Adrenal gland (tissue), 19 donors: ENCODE data around the gene CD300C. TPM values are rescaled to one million over a fixed set of nuclear protein-coding genes. Genes with fewer than 3 reads are reported as not detected.

Experiments used
- DNase-seq, 7 donors: peaks; one replicate each; pipeline ENCODE4 v3.0.0-alpha.2; 2019 to 2020
- H3K27ac ChIP-seq, 5 donors: fragments of 200-600 bp; sonication (generic) in 4 of 5; 1 replicate in 3 of 5; 2 replicates in 2 of 5; pipeline versions ENCODE4 v1.5.1 to v1.8.0; 2016 to 2020; ENCODE audit warnings: mild to moderate bottlenecking in 1 of 5
- H3K27me3 ChIP-seq: fragments of 200-600 bp; 2 replicates; pipeline ENCODE4 v1.8.0; 2021
- H3K36me3 ChIP-seq, 2 donors: fragments of 200-600 bp; replicated peaks in 1 of 2; 1 replicate in 1 of 2; 2 replicates in 1 of 2; pipeline versions ENCODE4 v1.5.1 to v1.8.0; 2018 to 2022
- H3K4me1 ChIP-seq, 2 donors: fragments of 200-600 bp; replicated peaks in 1 of 2; 1 replicate in 1 of 2; 2 replicates in 1 of 2; pipeline versions ENCODE4 v1.5.1 to v1.8.0; 2018 to 2021
- H3K4me3 ChIP-seq, 4 donors: fragments of 200-600 bp; sonication (generic) in 3 of 4; one replicate each; pipeline ENCODE4 v1.5.1; 2016 to 2018
- H3K9me3 ChIP-seq, 3 donors: fragments of 200-600 bp; sonication (generic) in 1 of 3; replicated peaks in 1 of 3; 1 replicate in 2 of 3; 2 replicates in 1 of 3; pipeline versions ENCODE4 v1.5.1 to v1.8.0; 2016 to 2021
- CTCF ChIP-seq, 6 experiments: fragments of 450-650 bp in 4 of 6; fragments of 200-600 bp in 2 of 6; sonication (generic) in 1 of 6; IDR thresholded peaks; 1 replicate in 5 of 6; 2 replicates in 1 of 6; pipeline versions ENCODE4 v1.5.1 to v1.8.0; 2016 to 2021; ENCODE audit warnings: antibody characterized with exemption in 6 of 6, mild to moderate bottlenecking in 2 of 6, moderate library complexity in 1 of 6
- POLR2A ChIP-seq, 2 donors: fragments of 450-650 bp; IDR thresholded peaks; one replicate each; pipeline ENCODE4 v1.6.1; 2017; ENCODE audit warnings: antibody characterized with exemption in 2 of 2, mild to moderate bottlenecking in 2 of 2, moderate library complexity in 1 of 2
- WGBS, 4 donors: extraction: QIAGEN DNeasy Blood & Tissue Kit in 2 of 4; methylation state at CpG; one replicate each; pipeline versions ENCODE4 v1.1.5 to v1.1.7; 2013 to 2017; 5-methylcytosine and 5-hydroxymethylcytosine counted together
- intact Hi-C, 2 donors: fragments of 100-400 bp; cut with DNase I; formaldehyde crosslinking; loops; one replicate each; pipeline versions ENCODE4 v1.14.1 to v1.15.0; 2022 to 2023
- long read RNA-seq, 10 donors: library from polyadenylated mRNA in 3 of 10; unstranded in 2 of 10; stranded (forward) in 1 of 10; transcript quantifications; one replicate each; pipeline ENCODE4 v2.0.0 and lab custom pipeline, GENCODE V29; 2021 to 2026
- polyA plus RNA-seq, 3 donors: library from polyadenylated mRNA; stranded (reverse); fragments of 200-250 nt in 2 of 3; fragments of 350-450 nt in 1 of 3; fragmentation: Illumina TruSeq in 1 of 3; extraction: RNeasy Lipid Tissue Mini Kit (QIAGEN cat#74804) in 1 of 3; gene quantifications; one replicate each; pipeline ENCODE4 v1.2.3, GENCODE V29; 2013 to 2014
- total RNA-seq, 9 donors: library from RNA; depleted of rRNA in 4 of 9; stranded (reverse); fragments of >200 nt in 4 of 9; fragments of 120-200 nt in 1 of 9; fragmentation: NEBNext Ultra II Directional in 1 of 9; extraction: Animal tissue kit (Norgen Biotek cat#: 25700) in 1 of 9; gene quantifications; one replicate each; pipeline versions ENCODE4 v1.1.0 to v1.2.4, GENCODE V29; 2013 to 2023
- donor health status: healthy with polysubstance abuse.
- donor health status: Bipolar disorder and iron deficiency.
- donor health status: DM: yes; HTN: yes; CAD: no.
- donor health status: DM: no; HTN: no; CAD: no.
- donor health status: DM: no; HTN: no; CAD: no.
- donor health status: DM: yes; HTN: yes; CAD: no.

The CD300C gene
- 1 to 10 TPM in 7 of 9 donors, under 1 TPM in 1, not detected in 1; 0.22 to 4.5 (median 2.5) TPM for total RNA-seq
- polyA plus RNA-seq = 1 to 10 TPM in 2 of 3 donors, under 1 TPM in 1; 0.64 to 1.2 (median 1.0) TPM
- long read RNA-seq, donor 1, partial matches to known transcripts = 0 of 2 reads
- long read RNA-seq, donor 1, other reads (novel, unspliced or antisense) = 0 of 2 reads
- long read RNA-seq, donor 2, partial matches to known transcripts = 0 of 1 reads
- long read RNA-seq, donor 2, other reads (novel, unspliced or antisense) = 0 of 1 reads
- long read RNA-seq, donor 3, partial matches to known transcripts = 0 of 1 reads
- long read RNA-seq, donor 3, other reads (novel, unspliced or antisense) = 0 of 1 reads
- long read RNA-seq, donor 4, partial matches to known transcripts = 0 of 3 reads
- long read RNA-seq, donor 4, other reads (novel, unspliced or antisense) = 0 of 3 reads
- long read RNA-seq, donor 5, partial matches to known transcripts = 2 of 7 reads
- long read RNA-seq, donor 5, other reads (novel, unspliced or antisense) = 2 of 7 reads
- long read RNA-seq, donor 6 = 0 reads
- long read RNA-seq, donor 7 = 0 reads
- long read RNA-seq, donor 8 = 0 reads
- long read RNA-seq, donor 9 = 0 reads
- long read RNA-seq, donor 10 = 0 reads

GRCh38 chr17:74545843-74546230 is at the start of gene CD300C:
Gene CD300C (minus strand): TSS chr17:74546115. CDS start chr17:74545782, 333 bp downstream.
- no peaks in the 10 kb centered on the region for H3K36me3 ChIP-seq
- no peaks in the 10 kb centered on the region for H3K4me1 ChIP-seq
- 60 to 71% (median 66%) methylated on average over 3 to 5 of the region's 5 CpGs for WGBS, 4 donors
- H3K9me3 ChIP-seq = no peaks in the 10 kb centered on the region
- DNase-seq = peak in 3 of 7 donors; percentile 23 to 48 (median 34)
- peak within 1 kb of the TSS in 1 of 4 donors; percentile 7 for H3K4me3 ChIP-seq
- peak within 1 kb of the TSS in 2 of 5 donors; percentile 8 to 72 for H3K27ac ChIP-seq
- no peak for TF ChIP-seq CTCF (IDR thresholded peaks at IDR 0.05)
- TF ChIP-seq POLR2A (IDR thresholded peaks at IDR 0.05) = no peak
- H3K27me3 ChIP-seq = no peaks in the 10 kb centered on the region
- intact Hi-C loops = no loop called here

- no peak for DNase-seq
- 61 to 77% (median 63%) methylated on average over 5 to 6 of the region's 6 CpGs for WGBS, 4 donors
- TF ChIP-seq CTCF (IDR thresholded peaks at IDR 0.05) (no peak), POLR2A (IDR thresholded peaks at IDR 0.05) (no peak)
- H3K27ac ChIP-seq = no peak overlapping the region
- no peaks in the 10 kb centered on the region for H3K4me1 ChIP-seq
- peaks cover 5% of the 10 kb centered on the region for H3K27me3 ChIP-seq
- H3K9me3 ChIP-seq = no peaks in the 10 kb centered on the region
- H3K36me3 ChIP-seq = no peaks in the 10 kb centered on the region
- no peak overlapping the region for H3K4me3 ChIP-seq
- intact Hi-C loops = no loop called here
Measured at GRCh38 chr17:74595037-74595750, 49.3 kb upstream of the CD300C start.

GRCh38 chr17:74592087-74592990 is 46.4 kb upstream of the CD300C start, which contains the start of gene CD300LD:
Gene CD300LD (minus strand): TSS chr17:74592283. CDS start chr17:74592202, 81 bp downstream.
- H3K4me1 ChIP-seq = no peaks in the 10 kb centered on the region
- DNase-seq = no peak
- no peak within 1 kb of the TSS for H3K27ac ChIP-seq
- intact Hi-C loops = no loop called here
- H3K9me3 ChIP-seq = no peaks in the 10 kb centered on the region
- no peak within 1 kb of the TSS for H3K4me3 ChIP-seq
- H3K27me3 ChIP-seq = peaks cover 5% of the 10 kb centered on the region
- 64 to 69% (median 67%) methylated on average over 14 of the region's 14 CpGs for WGBS, 4 donors
- TF ChIP-seq CTCF (IDR thresholded peaks at IDR 0.05) (no peak), POLR2A (IDR thresholded peaks at IDR 0.05) (no peak)
- no peaks in the 10 kb centered on the region for H3K36me3 ChIP-seq
